ENCODE measurements around the gene PAAF1.

Gene PAAF1

DNA sequence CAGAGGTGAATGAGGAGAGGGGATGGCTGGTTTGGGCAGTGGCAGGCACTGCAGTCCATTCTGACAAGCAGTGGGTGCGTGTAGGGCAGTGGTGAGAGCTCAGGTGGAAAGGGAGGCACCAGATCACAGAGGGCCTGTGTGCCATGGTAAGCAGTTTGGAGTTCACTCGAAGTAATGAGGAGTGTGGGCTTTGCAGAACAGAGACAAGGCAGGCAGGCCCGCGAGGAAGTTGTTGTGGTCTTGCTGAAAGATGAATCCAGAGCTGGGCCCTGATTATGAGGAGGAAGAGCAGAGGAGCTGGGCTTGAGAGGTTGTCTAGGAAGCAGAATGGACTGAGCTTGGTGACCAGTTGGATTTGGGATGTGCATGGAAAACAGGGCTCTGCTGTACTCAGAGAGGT, 72.4 kb downstream of the PAAF1 start:
- DNase-seq, result no peak

DNA sequence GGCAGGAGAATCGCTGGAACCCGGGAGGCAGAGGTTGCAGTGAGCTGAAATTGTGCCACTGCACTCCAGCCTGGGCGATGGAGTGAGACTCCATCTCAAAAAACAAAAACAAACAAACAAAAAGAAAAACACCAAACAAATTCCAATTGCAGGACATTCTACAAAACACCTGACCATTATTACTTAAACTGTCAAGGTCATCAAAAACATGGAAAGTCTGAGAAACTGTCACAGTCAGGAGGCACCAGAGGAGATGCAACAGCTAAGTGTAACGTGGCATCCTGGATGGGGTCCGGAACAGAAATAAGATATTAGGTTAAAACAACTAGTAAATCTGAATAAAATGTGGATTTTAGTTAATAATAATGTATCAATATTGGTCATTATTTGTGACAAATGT, 73.1 kb downstream of the PAAF1 start:
- DNase-seq, result no peak

DNA sequence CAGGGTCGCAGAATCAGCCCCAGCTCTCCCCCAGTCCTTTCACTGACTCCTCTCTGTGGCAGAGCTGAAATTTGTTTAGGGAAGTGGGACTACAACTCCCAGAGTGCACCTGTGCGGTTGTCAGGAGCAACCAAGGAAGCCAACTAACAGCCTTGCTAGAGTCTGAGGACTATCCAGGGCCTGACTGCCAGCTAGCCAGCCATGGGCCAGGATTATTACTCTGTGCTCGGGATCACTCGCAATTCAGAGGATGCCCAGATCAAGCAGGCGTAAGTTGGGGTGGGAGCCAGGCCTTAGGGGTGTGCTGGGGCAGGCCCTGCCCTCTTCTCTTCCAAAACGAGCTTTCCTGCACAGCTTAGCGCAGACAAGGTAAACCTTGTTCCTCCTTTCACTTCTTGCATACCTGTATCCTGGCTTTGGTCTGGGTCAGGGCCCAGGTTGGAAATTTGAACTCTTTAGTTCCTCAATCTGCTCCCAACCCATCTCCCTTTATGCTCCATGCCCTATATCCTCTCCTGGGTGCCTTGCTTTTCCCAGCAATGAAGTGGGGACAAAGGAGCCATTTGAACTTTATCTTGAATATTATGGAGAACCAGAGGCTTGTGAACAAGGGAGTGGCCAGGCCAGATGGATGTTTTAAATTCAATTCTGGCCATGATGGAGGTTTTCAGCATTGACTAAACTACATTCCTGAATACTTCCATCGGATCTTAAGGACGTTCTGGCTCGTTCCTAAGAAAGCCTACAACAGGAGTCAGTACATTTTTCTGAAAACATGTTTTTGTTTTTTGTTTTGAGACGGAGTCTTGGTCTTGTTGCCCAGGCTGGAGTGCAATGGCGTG, 74.3 kb downstream of the PAAF1 start, which contains the start of gene DNAJB13:
Gene DNAJB13, plus strand, starts transcription at position 158 of the 842 bp plus-strand sequence. Its CDS starts 44 bp downstream, at position 202.
- DNase-seq, result no peak

DNA sequence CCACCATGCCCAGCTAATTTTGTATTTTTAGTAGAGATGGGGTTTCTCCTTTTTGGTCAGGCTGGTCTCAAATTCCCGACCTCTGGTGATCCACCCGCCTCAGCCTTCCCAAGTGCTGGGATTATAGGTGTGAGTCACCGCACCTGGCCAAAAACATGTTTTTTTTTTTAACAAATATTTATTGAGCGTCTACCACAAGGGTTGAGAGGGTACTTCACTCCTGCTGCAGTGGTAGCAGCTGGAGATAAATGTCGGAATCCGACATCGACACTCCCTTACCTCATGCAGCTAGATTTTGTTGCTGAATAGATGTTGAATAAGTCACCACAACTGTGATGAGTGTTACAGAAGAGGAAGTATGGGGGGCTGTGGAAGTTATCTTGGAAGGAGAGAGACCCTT, 75.0 kb downstream of the PAAF1 start:
- no peak for DNase-seq

DNA sequence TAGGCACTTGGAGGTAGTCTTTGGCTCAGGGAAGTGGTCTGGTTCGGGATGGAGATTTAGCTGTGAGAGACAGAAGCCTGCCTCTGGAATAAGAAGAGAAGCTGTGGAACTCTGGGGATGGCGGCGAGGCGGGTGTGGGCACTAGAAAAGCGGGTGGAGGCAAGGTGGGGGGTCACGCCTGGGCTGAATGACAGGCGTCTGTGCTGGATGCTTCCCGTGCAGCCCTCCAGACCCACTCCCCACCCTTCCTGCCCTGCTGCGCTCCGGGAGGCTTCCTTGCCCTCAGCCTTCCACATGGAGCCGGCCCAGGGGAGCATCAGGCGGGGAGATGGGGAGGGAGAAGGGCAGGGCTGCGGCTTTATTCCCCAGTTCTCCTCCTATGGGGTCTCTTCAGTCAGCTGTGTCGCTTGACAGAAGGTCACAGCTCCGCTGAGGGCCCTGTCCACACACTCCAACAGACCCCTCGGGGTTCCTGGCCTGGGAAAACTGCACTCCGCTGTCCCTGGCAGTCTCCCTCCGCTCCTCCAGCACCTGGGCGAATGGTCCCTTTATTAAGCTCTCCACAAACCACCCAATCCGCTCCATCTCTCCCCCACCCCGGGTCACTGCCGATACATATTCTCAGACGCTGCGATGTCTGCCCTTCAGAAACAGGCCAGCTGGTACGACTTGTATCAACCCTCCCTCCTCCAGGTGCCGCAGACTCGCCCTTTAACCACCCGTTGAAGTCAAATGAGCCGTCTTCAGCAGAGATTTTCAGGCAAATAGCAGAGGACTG, 80.3 kb downstream of the PAAF1 start:
- DNase-seq, result no peak

DNA sequence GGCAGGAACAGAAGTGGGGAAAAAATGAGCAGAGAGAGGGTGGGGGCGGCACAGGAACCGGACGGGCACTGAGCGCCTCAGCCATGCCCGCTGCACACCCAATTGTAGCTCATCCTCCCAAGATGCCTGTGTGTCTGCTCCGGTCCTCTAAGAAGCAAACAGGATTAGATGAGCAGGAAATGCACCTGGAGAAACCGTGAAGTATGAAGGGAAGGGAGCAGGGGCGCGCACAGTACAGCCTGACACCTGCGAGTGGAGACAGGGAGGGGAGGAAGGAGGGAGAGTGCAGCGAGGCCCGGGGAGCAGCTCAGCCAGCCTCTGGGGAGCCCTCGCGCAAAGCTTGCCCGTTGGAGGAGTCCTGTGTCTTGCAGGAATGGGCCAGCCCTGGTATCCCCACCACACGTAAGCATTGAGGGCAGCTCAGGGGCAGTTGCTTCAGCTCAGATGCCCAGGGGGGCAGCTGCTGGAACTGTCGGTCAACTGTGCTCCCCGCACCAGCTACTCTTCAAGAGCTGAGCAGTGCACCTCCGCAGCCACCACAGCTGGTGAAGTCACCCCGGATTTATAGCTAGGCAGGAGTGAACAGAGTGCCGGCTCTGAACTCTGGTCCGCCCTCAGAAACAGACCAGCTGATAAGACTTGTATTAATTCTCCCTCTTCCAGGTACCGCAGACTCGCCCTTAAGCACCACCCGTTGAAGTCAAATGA, 81.0 kb downstream of the PAAF1 start:
- DNase-seq, result no peak

DNA sequence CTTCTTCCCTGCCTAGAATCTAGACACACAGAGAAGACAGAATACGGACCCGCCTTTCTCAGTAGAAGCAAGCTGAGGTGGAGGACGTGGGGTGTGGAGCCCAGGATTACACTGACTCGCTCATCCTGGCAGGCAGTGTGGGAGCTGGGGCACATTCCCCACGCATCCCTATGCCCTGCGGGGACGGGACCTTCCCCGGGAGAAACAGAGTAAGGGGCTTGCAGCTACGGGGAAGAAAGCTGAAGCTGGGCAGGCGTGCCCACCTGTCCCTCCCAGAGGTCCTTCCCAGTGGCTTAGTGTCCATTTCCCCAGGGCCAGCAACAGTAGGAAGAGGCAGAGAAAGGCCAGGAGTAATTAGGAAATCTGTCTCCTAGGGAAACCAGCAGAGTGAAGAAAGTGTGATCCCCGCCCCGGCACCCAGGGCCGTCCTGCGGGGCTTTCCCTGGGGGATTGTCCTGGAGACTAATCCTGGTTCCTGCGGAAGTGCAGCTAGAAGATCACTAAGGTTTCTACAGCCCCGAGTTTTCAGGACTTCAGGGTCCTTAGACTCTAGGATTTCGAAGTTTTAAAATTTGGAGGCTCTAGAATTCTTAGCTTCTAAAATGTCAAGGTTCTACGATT, 81.8 kb downstream of the PAAF1 start:
- no peak for DNase-seq

DNA sequence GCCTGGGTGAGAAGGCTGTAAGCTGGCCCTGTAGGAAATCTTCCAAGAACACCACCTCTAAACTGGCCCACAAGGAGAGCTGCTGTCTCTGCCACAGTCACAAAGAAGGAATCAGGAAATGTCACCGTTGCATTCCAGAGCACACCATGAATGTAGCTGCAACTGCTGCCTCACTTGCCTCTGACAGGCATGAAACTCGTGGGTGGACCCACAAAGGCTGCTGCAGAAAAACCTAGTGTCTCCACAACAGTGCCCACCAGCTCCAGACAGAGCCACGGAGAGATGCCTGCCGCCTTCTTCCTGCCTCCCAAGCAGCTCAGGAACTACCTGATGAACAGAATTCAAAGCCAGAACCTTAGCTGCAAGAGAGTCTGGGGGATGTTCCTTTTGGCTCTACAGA, 84.5 kb downstream of the PAAF1 start:
- no peak for DNase-seq

DNA sequence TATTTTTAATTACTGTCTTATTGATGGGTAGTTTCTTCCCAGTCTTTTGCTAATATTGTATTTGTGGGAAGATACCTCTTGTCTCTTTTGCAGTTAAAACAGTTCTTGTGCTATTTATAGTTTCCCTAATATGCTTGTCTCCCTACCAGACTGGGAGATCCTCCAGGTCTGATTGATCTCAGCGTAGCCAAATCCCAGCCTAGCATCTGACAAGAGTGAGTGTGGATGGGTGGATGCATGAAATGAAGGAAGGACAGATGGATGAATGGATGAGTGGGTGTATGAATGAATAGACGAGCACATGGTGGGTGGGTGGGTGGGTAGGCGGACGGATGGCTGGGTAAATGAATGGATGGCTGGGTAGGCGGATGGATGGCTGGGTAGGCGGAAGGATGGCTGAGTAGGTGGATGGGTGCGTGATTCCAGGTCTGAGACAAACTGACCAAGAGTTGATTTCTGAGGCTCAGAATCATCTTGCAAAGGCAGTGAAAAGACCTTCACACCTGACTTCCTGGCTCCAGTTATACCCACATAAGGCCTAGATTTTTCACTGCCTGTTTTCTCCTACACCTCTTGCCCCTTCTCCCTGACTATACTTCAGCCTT, 85.4 kb downstream of the PAAF1 start:
- no peak for DNase-seq

DNA sequence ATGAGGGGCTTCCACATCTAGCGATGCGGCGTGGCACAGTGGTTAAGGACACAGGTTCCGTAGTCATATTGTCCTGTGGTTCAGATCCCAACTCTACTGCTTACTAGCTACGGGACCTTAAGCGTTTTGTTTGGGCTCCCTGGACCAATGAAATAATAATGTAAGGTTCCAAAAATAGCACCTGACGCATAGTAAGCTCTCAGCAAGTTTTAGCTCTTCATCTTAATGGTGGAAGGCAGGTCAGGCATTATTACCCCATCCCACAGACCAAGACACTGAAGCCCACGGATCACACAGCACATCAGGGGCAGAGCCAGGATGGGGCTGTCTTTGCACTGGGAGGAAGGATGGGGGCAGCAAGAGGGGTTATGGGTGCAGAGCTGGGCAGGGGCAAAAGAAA, 87.1 kb downstream of the PAAF1 start:
- no peak for DNase-seq

DNA sequence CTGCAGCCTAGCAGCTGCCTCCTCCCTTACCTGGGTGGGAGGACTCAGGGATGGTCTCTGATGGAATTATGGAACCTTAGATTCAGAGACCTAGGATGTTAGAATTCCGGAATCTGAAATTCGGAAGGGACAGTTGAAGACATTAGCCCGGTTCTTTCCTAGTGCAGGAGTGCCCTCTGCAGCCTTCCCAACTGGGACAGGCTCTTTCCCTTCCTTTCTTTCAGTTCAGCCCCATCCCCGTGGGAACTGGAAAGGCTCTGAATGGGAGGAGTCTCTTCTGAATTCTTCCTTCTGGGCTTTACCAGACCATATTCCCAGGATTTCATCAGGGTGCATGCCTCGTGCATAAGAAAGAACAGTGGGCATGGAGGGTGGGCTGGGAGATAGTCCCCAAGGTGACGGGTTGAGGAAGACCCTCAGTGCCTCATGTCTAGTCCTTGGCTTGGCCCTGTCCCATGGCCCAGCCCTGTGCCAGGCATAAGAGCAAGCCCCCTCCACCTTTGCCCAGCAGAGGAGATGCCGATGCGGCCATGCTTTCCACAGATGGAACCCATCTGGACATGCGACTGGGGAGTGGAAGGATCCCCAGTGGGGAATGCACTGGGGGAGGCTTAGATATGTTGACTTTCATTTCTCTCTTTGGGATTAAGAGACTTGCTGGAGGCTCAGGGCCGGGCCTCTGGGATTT, 88.4 kb downstream of the PAAF1 start:
- DNase-seq, result no peak

DNA sequence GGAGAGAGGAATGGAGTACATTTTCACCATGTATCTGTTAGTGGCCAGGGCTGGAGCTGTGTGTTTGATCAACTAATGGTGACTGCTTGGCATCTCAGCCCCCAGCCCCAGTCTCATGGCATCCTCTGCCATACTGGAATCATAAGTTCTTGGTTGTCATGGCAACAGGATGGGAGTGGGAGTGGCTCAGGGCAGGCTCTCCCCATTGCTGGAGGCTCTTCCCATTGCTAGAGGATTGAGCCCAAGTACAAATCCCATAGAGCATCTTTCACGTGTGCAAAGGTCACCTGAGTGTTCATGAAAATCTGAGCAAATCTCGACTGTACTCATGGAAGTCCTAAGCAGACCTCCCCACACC, 88.9 kb downstream of the PAAF1 start:
- DNase-seq, result no peak

DNA sequence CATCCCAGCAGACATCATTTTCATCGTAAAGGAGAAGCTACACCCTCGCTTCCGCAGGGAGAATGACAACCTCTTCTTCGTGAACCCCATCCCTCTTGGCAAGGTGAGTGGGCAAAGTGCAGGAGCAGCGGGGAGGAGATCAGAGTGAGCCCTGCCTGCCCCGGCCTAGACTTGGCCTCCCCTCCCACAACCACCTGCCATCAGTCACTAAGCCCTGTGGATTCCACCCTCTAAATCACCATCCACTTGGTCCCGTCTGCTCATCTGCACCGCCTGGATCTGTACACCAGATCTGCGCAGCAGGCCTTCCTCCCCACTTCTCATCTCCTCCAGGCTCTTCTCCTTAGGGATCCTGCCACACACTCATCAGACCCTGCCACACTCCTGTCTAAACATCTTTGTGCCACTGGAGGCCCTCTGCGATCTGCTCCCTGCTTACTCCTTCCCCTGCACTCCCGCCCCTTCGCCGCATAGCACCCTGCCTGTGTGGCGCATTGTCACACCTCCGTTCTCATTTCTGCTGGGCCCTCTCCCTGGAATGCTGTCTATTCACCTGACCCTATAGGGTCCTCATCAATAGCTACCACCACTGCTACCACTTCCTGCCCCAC, 91.7 kb downstream of the PAAF1 start:
- DNase-seq, result no peak

DNA sequence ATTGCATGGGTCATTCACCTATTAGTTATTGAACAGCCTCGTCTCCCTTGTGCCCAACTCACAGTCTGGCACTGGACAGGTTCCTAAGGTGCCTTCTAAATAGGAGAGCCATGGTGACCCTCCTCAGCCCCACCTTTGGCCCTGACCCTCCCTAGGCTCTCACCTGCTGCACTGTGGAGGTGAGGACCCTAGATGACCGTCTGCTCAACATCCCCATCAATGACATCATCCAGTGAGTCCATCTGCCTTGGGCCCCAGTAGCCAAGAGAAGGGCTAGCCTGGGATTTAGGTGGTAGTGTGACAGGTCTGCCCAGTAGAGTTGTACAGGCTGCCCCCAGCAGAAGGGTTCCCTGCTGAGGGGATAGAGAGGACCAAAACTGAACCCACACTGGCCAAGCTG, 92.3 kb downstream of the PAAF1 start:
- no peak for DNase-seq

DNA sequence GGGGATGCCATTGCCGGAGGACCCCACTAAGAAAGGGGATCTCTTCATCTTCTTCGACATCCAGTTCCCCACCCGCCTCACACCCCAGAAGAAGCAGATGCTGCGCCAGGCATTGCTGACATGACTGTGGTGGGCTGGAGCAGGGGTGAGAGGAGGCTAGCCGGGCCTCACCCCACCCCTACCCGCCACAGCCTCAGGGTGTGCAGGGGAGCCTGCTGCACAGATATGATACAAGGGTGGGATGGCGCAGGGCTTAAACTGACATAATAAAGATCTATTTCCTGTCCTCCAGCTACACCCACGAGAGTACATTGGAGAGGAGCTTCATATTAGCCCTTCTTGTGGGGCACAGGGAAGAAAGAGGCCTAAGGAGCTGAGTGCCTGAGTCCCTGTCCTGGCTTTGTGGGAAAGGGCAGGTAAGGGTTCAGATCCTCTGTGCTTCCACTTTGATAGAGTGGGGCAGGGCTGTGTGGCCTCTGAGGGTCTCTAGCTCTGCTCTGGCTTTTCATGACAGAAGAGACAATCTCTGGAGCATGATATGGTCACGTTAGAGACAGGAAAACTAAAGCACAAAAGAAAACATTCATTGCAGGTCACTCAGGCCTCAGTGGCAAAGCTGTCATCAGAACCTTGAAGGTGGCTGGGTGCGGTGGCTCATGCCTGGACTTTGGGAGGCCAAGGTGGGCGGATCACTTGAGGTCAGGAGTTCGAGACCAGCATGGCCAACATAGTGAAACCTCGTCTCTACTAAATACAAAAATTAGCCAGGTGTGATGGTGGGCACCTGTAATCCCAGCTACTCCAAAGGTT, 93.4 kb downstream of the PAAF1 start:
- DNase-seq, result no peak

DNA sequence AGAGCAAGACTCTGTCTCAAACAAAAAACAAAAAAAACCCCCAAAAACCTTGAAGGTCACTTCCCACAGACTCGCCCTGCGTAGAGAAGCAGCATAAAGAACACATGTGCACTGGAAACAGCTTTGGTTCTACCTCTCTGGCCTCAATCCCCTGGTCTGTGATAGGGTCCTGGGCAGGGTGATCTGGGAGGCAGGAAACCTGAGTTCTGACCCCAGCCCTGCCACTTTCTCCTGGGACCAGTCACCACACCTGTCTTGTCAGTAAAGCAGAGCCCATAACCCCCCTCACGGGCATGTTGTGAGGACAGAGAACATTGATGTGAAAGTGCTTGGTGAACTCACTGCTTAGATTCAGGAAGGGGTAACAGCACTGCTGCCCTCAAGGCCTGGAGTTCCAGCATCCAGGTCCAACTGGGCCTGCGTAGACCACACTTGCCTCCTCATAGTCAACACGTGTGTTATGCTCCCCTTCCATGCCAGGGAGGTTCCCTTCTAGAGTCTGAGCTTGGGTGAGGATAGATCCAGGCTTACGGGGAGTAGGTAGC, 94.4 kb downstream of the PAAF1 start:
- no peak for DNase-seq

DNA sequence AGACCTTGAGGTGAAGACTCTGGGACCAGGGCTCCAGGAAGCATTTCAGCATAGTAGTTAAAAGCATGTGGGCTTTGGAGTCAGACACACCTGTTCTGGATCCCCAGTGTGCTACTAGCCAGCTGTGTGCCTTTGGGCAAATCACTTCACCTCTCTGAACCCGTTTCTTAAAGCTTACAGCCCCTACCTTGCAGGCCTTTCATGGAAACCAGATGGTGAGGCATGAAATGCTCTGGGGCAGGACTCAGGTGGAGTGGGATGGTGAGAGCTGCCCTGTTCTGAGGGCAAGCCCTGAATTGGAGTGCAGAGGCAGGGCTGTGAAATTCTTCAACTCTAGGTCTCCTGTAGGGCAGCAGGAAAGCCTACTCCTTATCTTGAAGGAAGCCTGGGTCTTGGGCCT, 95.4 kb downstream of the PAAF1 start:
- no peak for DNase-seq

DNA sequence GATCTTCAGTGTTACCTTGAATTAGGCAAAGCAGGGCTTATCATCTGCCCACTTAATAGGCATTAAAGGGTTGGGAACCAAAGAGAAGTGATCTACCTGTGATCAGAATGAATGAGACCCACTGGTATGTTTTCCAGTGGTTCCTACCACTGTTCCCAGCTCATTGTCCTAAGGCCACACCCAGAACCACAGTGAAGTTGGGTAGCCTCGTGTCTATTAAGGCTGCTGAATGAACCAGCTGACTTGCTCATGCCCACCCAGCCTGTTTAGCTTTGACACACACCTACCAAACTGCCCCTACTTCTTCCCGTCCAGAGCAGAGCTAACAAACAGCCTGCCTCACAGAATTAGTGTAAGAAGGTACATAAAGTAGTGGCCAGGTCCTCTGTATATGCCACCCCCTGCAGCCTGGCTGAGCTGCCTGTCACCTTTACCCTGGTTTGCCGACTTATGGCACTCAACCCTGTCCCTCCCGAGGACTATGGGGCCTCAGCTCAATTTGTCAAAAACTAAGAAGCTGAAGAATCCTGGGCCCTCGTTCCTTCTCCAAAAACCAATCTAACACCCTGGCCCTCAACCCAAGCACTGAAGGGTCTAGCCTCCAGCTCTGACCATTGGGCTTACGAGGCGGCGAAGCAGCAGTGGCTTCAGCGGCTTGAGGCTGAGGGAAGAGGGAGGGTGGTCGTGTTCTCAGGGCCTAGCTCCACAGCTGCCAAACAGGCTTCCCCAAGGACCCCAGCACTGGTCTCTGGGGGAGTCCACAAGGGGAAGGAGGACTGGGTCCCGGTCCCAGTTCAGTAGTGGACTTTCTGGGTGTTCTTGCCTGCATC, 96.0 kb downstream of the PAAF1 start:
- no peak for DNase-seq
